UCSD-AML1 (cell line): ENCODE measurements around the gene PCGF3.

ENCODE experiments used
- DNase-seq: peaks from one replicate; lab custom pipeline; 2025; ENCODE audit not compliant: unreplicated experiment; lab: John Stamatoyannopoulos, UW

Gene PCGF3

GRCh38 chr4:705278-706082 lies at the start of gene PCGF3:
TSS of gene PCGF3 (plus strand) at chr4:705832. CDS start at chr4:733681, 27,849 bp downstream.
- peak; percentile 97 for DNase-seq

- no peak for DNase-seq
Observed at GRCh38 chr4:656436-657337, 48.9 kb upstream of the PCGF3 start.

DNA sequence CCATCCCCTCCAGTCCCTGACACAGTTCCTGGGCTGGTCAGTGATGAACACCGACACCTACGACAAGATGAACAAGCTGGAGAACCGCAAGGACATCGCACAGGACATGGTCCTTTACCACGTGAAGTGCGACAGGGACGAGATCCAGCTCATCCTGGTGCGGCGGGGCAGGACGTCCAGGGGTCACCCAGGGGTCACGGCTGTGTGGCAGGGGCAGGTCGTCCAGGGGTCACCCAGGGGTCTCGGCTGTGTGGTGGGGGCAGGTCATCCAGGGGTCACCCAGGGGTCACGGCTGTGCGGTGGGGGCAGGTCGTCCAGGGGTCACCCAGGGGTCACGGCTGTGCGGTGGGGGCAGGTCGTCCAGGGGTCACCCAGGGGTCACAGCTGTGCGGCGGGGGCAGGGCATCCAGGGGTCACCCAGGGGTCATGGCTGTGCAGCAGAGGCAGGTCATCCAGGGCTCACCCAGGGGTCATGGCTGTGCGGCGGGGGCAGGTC lies 48.2 kb upstream of the PCGF3 start:
- DNase-seq: no peak

- DNase-seq: no peak
Observed at GRCh38 chr4:657834-658667, 47.6 kb upstream of the PCGF3 start.

DNA sequence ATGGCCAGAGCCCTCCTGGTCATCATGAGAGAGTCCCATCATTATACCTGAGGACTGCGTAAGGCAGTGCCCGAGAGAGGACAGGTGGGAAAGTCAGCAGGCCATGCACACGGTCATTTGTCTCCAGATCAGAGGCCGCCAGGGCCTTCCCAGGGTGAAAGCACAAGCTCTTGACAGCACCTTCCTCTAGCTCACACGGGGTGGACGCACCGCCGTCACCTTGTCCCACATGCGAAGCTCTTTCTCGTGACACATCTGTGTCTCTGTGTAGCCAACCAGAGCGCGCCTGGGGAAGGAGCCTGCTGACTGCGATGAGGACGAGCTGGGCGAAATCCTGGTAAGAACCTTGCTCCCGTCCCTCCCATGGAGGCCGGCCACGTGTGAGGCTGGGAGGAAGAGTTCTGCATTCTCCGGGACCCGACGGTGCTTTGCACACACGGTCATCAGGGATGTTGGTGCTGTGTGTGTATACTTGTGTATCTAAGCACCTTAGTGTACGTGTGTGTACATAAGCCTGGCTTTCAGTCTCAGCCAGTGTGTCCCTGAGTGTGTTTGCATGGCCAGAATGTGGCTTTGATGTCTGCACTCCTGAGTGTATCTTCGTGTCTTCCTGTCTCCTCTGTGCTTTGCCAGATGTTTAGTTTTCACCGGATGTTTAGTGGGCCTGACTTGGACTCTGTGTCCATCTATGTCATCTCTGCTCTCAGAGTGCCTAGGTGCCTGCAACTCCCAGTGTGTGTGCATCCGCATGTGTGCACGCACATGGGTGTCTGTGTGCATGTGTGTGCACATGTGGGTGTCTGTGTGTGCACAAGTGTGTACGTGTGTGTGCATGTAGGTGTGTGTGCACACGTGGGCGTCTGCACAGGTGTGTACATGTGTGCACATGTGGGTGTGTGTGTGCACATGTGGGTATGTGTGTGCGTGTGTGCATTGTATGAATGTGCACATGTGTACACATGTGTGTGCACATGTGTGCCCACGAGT lies 46.7 kb upstream of the PCGF3 start:
- DNase-seq: no peak

- DNase-seq: no peak
Observed at GRCh38 chr4:659851-660250, 45.8 kb upstream of the PCGF3 start.

DNA sequence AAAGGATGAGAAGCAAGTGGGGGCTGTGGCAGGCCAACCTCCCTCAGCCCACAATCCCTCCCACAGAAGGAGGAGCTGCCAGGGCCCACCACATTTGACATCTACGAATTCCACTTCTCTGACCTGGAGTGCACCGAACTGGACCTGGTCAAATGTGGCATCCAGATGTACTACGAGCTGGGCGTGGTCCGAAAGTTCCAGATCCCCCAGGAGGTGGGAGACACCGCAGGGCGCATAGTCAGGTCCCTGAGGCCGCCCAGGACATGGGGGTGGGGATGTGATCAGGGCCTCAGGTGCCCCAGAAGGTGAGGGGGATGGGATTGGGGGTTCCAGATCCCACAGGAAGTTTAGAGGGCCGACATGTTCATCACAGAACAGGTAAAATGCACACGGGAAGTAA lies 45.2 kb upstream of the PCGF3 start:
- DNase-seq: no peak

- no peak for DNase-seq
Observed at GRCh38 chr4:661231-661630, 44.4 kb upstream of the PCGF3 start.

GRCh38 chr4:661881-662761 lies 43.5 kb upstream of the PCGF3 start:
- DNase-seq: no peak

DNA sequence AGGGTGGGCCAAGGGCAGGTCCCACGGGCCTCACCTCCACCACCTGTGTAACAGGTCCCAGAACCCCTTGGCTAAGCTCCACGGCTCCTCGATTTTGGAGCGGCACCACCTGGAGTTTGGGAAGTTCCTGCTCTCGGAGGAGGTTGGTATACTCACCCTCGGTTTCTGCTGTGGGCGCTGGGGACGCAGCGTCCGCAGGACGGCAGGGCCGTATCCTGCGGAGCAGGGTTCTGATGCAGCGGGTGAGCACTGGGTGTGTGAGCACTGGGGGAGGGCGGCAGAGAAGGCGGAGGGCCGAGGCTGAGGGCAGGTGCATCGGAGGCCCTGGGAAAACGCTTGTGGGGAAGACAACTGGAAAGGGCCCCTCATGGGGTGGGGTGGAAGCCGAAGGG lies 42.6 kb upstream of the PCGF3 start:
- no peak for DNase-seq

DNA sequence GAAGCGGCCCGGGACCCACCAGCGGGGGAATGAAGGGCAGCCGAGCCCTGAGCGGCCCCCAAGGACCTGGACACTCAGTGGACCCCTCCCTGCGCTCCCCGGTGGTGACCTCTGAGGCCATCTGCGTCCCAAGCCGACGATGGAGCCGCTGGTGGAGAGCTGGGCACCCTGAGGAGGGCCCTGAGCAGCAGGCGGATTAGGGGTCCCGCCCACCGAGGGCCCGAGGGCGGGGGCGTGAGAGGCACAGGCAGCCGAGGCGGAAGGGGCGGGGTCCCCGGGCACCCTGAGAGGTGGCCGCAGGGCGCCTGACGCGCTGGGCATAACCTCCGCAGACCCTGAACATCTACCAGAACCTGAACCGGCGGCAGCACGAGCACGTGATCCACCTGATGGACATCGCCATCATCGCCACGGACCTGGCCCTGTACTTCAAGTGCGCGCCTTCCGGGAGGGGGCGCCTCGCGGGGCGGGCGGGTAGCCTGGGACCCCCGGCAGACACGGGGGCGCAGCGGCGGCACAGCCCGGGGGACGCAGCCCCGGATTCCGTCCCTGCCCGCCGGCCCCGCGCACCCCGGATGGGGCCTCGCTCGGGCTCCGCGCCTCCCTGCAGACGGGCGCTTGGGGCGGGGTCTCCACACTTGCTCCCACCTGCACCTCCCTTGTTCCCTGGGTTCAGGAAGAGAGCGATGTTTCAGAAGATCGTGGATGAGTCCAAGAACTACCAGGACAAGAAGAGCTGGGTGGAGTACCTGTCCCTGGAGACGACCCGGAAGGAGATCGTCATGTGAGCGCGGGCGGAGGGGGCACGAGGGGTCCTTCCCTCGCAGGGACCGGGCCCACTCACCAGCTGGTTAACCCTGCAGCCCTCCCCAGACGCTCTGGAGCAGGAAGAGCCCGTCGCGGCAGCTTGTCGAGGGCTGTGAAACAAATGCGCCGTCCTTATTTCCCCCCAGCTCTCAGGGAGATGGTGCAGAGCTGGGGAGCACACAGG lies 41.9 kb upstream of the PCGF3 start:
- no peak for DNase-seq

GRCh38 chr4:664713-665231 lies 40.9 kb upstream of the PCGF3 start:
- DNase-seq: no peak

GRCh38 chr4:665381-665750 lies 40.3 kb upstream of the PCGF3 start:
- DNase-seq: no peak

- no peak for DNase-seq
Observed at GRCh38 chr4:665751-666435, 39.7 kb upstream of the PCGF3 start.

- no peak for DNase-seq
Observed at GRCh38 chr4:666436-666810, 39.2 kb upstream of the PCGF3 start.

GRCh38 chr4:666822-667544 lies 38.6 kb upstream of the PCGF3 start:
- DNase-seq: no peak
